IPS-18a (cell line): Measurements from ENCODE around the gene ABLIM2.

Experiments used
- H3K27ac ChIP-seq: one replicate; pipeline ENCODE4 v1.5.1; 2013; ENCODE audit warnings: low read length
- H3K27me3 ChIP-seq: one replicate; pipeline ENCODE4 v1.6.1; 2013; ENCODE audit warnings: mild to moderate bottlenecking, low read length; ENCODE audit not compliant: control insufficient read depth, insufficient read depth
- H3K36me3 ChIP-seq: one replicate; pipeline ENCODE4 v1.6.1; 2013; ENCODE audit warnings: low read depth, low read length; ENCODE audit not compliant: control insufficient read depth
- H3K4me1 ChIP-seq: one replicate; pipeline ENCODE4 v1.6.1; 2013; ENCODE audit warnings: low read depth, low read length; ENCODE audit not compliant: control insufficient read depth
- H3K4me3 ChIP-seq: one replicate; pipeline ENCODE4 v1.5.1; 2013; ENCODE audit warnings: low read length
- H3K9ac ChIP-seq: one replicate; pipeline ENCODE4 v1.6.1; 2013; ENCODE audit warnings: mild to moderate bottlenecking, low read length, moderate library complexity
- H3K9me3 ChIP-seq: one replicate; pipeline ENCODE4 v1.6.1; 2013; ENCODE audit warnings: low read depth, low read length; ENCODE audit not compliant: control insufficient read depth

Gene ABLIM2

DNA sequence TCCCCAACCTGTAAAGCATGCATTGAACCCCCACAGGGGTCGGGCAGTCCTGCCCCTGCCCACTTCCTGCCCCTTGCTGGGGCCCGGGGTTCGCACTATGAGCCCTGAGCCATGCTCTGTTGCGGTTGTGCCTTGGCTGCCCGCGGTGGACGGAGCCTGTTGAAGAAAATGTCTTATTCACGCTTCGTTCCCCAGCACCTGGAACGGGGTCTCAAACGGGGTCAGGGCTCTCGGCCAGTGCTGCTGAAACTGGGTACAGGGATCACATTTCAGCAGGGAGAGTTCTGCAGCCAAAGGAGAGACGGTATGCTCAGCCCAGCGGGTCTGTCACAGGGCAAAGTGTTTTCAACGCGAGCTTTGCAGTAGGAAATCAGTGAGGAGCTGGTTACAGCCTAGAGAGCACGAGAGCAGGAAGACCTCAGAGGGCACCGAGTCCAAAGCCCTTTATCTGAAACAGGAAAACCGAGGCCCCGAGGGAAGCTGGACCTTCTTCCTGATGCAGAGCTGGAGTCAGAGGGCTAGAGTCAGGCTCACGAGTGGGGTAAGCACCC, 172.6 kb downstream of the ABLIM2 start:
- Histone ChIP-seq H3K9me3 (no peaks in the 10 kb centered on the region), H3K36me3 (no peaks in the 10 kb centered on the region), H3K4me1 (no peaks in the 10 kb centered on the region), H3K27me3 (no peaks in the 10 kb centered on the region), H3K27ac (no peak overlapping the region), H3K4me3 (no peak overlapping the region), H3K9ac (no peak overlapping the region)

DNA sequence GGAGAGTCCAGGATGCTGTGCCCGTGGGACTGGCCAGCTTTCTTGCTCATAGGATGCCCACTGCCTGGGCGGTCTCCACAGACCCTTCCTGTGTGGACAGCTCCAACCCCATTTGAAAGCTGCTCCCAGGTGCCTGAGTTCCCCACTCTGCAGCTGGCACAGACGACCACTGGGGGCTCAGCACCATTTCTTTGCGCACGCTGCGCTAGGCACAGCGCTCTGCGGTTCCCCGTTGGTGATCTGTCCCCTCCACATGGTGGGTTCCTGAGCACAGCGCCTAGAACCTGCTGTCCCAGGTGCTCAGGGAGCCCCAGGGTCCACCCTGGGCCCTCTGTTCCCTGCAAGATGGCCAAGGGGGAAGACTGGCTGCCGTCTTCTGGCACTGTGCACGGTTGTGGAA, 173.5 kb downstream of the ABLIM2 start:
- H3K4me1 ChIP-seq: peaks cover under 1% of the 10 kb centered on the region
- H3K27me3 ChIP-seq: no peaks in the 10 kb centered on the region
- no peaks in the 10 kb centered on the region for H3K9me3 ChIP-seq
- H3K4me3 ChIP-seq: no peak overlapping the region
- no peak overlapping the region for H3K9ac ChIP-seq
- no peaks in the 10 kb centered on the region for H3K36me3 ChIP-seq
- no peak overlapping the region for H3K27ac ChIP-seq

DNA sequence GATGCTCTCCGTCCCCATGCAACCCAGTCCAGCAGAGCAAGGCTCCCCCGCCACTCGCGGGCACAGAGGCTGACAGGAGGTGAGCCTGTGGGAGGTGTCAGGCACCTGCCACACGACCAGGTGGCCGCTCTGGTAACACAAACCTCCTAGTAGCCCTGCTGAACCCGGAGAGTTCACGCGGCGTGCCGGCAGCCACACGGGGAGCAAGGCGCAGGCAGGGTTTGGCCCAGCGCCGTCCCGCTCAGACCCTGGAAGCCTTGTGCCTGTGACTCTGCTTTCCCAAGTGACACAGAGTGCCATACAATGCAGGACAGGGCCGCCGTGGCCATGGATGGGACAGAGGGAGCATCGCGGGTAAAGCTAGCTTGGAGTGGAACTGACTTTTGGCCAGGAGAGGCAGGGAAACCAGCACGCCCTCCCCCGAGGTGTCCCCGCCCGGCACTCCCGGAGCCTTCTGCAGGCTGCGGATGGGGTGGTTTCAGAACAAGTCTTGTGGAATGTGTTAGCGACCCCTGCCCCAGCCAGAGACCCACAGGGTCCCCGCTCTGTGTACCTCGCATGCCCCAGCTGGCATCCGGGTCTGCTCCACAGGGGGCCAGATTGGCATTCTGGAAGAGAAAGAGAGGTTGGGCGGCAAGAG, 174.2 kb downstream of the ABLIM2 start:
- H3K9ac ChIP-seq: no peak overlapping the region
- peaks cover 7% of the 10 kb centered on the region for H3K4me1 ChIP-seq
- no peaks in the 10 kb centered on the region for H3K9me3 ChIP-seq
- H3K27me3 ChIP-seq: no peaks in the 10 kb centered on the region
- H3K4me3 ChIP-seq: no peak overlapping the region
- H3K27ac ChIP-seq: no peak overlapping the region
- no peaks in the 10 kb centered on the region for H3K36me3 ChIP-seq

DNA sequence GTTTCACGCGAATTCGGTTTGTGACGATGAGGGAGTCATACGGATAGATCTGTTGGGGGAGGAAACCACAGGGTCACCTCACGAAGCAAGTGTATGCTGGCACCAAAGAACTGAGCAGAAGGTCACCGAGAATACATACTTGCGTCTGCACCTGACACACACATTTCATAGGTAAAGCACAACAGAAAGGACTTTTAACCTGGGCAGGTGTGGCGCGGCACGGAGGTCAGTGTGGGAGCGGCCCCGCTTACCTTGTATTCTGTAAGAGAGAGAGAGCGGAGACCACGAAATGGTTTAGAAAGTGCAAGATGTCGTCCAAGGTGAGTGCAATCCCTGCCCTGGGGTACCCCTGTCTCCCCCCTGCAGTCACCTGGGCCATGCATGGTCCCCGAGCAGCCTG, 175.3 kb downstream of the ABLIM2 start:
- Histone ChIP-seq H3K4me1 (peaks cover 9% of the 10 kb centered on the region), H3K9ac (no peak overlapping the region), H3K27me3 (no peaks in the 10 kb centered on the region), H3K9me3 (no peaks in the 10 kb centered on the region), H3K36me3 (no peaks in the 10 kb centered on the region), H3K27ac (no peak overlapping the region), H3K4me3 (no peak overlapping the region)

DNA sequence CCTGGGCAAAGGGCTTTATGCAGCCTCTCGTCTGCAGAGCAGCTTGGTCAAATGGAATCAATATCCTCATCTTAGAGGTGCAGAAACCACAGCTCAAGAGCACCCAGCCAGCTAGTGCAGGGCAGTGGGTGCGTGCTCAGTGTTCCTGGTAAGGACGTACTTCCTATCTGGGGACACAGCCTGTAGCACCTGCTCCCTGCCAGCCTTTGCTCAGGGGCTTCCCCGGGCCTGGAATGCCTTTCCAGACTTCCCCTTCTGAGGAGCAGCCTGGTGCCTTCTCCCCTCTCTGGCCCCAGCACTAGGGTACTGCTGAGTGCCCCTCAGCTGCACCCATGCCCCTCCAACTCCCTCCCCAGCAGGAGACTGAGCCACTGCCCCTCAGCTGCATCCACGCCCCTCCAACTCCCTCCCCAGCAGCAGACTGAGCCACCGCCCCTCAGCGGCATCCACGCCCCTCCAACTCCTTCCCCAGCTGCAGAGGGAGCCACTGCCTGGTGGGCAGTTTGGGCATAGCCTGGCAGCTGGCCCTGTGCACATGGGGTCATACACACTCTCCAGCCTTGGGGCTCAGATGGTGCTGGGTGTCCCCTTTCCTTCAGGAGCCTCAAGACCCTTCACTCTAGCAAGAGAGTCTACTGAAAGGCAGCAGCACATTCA, 176.7 kb downstream of the ABLIM2 start:
- Histone ChIP-seq H3K9me3 (no peaks in the 10 kb centered on the region), H3K27me3 (no peaks in the 10 kb centered on the region), H3K4me1 (peaks cover 9% of the 10 kb centered on the region), H3K4me3 (no peak overlapping the region), H3K27ac (no peak overlapping the region), H3K36me3 (no peaks in the 10 kb centered on the region), H3K9ac (no peak overlapping the region)

DNA sequence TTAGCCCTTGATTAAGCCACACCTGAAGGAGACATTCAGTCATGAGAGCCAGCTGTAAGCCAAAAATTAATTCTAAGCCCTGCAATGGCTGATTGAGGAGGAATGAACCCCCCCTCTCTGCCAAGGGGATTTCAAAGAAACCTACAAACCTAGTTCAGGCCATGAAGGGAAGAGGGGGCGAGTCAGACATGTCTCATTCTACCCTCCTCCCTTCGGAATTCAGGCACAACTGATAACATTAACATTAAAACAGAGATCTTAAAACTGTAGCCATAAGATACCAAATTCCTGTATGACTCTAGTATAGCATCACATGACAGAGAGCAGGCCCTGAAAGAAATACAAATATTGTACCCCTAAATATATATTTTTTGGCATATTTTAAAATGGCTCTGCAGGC, 178.6 kb downstream of the ABLIM2 start:
- peaks cover 9% of the 10 kb centered on the region for H3K4me1 ChIP-seq
- no peak overlapping the region for H3K27ac ChIP-seq
- H3K27me3 ChIP-seq: no peaks in the 10 kb centered on the region
- no peak overlapping the region for H3K4me3 ChIP-seq
- H3K9me3 ChIP-seq: no peaks in the 10 kb centered on the region
- no peak overlapping the region for H3K9ac ChIP-seq
- no peaks in the 10 kb centered on the region for H3K36me3 ChIP-seq

- no peak overlapping the region for H3K4me3 ChIP-seq
- H3K4me1 ChIP-seq: peaks cover 9% of the 10 kb centered on the region
- H3K9me3 ChIP-seq: no peaks in the 10 kb centered on the region
- no peak overlapping the region for H3K9ac ChIP-seq
- no peaks in the 10 kb centered on the region for H3K36me3 ChIP-seq
- no peak overlapping the region for H3K27ac ChIP-seq
- H3K27me3 ChIP-seq: no peaks in the 10 kb centered on the region
Measured at GRCh38 chr4:7979652-7979968, 179.0 kb downstream of the ABLIM2 start.

DNA sequence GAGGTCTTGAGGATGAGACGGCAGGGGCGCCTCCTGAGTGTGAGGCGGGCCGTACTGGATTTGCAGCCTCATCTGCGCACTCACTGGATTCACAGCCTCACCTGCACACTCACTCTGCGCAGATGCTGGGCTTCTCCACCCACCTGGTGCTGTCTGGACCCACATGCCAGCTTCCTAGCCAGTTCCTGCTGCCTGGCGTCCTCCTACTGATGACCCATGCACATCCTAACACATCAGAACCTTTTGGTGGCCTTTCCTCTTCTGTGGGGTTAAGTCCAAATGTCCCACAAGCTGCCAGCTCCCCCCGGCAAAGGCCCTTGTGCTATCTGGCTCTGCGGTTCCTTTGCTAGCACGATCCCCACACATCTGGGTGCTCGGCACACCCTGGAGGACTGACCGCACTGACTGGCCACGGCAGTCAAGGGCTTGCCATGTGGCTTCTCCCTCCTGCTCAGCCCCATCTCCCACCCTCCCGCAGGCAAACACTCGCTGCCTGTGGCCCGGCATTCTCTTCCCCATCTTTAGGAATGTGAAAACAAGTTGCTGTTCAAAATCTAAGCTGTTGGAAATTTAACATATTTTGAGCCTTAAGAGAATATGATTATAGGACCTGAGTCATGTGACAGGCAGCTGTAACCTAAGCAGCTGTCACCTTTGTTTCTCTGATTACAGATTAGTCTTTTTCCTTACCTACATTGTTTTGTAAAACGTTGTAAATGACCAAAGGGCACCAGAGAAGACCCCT, 179.5 kb downstream of the ABLIM2 start:
- Histone ChIP-seq H3K4me3 (no peak overlapping the region), H3K9me3 (no peaks in the 10 kb centered on the region), H3K27me3 (no peaks in the 10 kb centered on the region), H3K9ac (no peak overlapping the region), H3K36me3 (no peaks in the 10 kb centered on the region), H3K27ac (no peak overlapping the region), H3K4me1 (peaks cover 9% of the 10 kb centered on the region)

GRCh38 chr4:7978489-7978888, 180.1 kb downstream of the ABLIM2 start:
- Histone ChIP-seq H3K27me3 (no peaks in the 10 kb centered on the region), H3K9ac (no peak overlapping the region), H3K36me3 (no peaks in the 10 kb centered on the region), H3K4me3 (no peak overlapping the region), H3K9me3 (no peaks in the 10 kb centered on the region), H3K27ac (no peak overlapping the region), H3K4me1 (peaks cover 9% of the 10 kb centered on the region)

DNA sequence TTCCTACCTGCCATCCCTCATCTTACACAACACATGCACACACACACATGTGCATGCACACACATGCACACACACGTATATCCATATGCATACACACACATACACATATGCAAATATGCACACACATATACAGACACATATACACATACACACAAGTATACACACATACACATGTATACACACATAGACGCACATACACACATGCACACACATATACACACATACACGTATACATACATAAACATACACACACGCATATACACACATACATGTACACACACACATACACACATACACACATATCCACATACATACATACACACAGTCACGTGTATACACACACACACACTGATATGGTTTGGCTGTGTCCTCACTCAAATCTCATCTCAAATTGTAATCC, 182.0 kb downstream of the ABLIM2 start:
- Histone ChIP-seq H3K27ac (no peak overlapping the region), H3K36me3 (no peaks in the 10 kb centered on the region), H3K4me1 (peaks cover 9% of the 10 kb centered on the region), H3K9ac (no peak overlapping the region), H3K27me3 (no peaks in the 10 kb centered on the region), H3K9me3 (no peaks in the 10 kb centered on the region), H3K4me3 (no peak overlapping the region)

GRCh38 chr4:7976025-7976424, 182.6 kb downstream of the ABLIM2 start:
- Histone ChIP-seq H3K9ac (no peak overlapping the region), H3K27ac (no peak overlapping the region), H3K4me1 (peaks cover 9% of the 10 kb centered on the region), H3K4me3 (no peak overlapping the region), H3K9me3 (no peaks in the 10 kb centered on the region), H3K36me3 (no peaks in the 10 kb centered on the region), H3K27me3 (no peaks in the 10 kb centered on the region)
